Measurements from ENCODE around the gene HLCS. TPM values are rescaled to one million over a fixed set of nuclear protein-coding genes. Genes with fewer than 3 reads are reported as not detected.

Gene HLCS
- total RNA-seq, 1 experiment from 2014 or later, result 12.7 TPM

- Mint-ChIP-seq H3K27ac (no peak overlapping the region), H3K4me1 (peaks cover 12 to 13% of the 10 kb centered on the region in 2 experiments), H3K27me3 (ENCODE audit: low read depth) (peaks cover 4% of the 10 kb centered on the region), H3K4me3 (no peak overlapping the region), H3K36me3 (ENCODE audit: insufficient read depth in 1 of 3, low read depth in 3 of 3) (no peaks in the 10 kb centered on the region; a peak in 1 of 7 replicates), H3K9me3 (no peaks in the 10 kb centered on the region)
- H3K23me2 ChIP-seq (ENCODE audit: insufficient read length, low read depth, low read length, poor library complexity, severe bottlenecking), result no peaks in the 10 kb centered on the region
- no peak overlapping the region for H2AFZ ChIP-seq (ENCODE audit: low read length)
- no peaks in the 10 kb centered on the region for H3K79me1 ChIP-seq (ENCODE audit: insufficient read depth, low read depth, low read length, poor library complexity, severe bottlenecking)
- H2AK5ac ChIP-seq (ENCODE audit: insufficient read length, low read length), result no peak overlapping the region
- no peak overlapping the region for H3K9ac ChIP-seq (ENCODE audit: extremely low read depth, insufficient read length, low read length)
- no peak overlapping the region for H3K4ac ChIP-seq (ENCODE audit: low read depth, low read length)
- no peaks in the 10 kb centered on the region for H4K20me1 ChIP-seq (ENCODE audit: control insufficient read depth, insufficient read depth, insufficient read length)
- H4K5ac ChIP-seq (ENCODE audit: insufficient read length, low read depth, low read length), result no peak overlapping the region
- H2BK120ac ChIP-seq (ENCODE audit: low read depth, low read length, poor library complexity, severe bottlenecking), result no peak overlapping the region
- DNase-seq, result no peak
- H3K4me1 ChIP-seq (ENCODE audit: insufficient read depth, low read length), result peaks cover 4% of the 10 kb centered on the region; the same call in 1 of the 2 replicates
- H3T11ph ChIP-seq (ENCODE audit: low read length), result no peak overlapping the region
- no peak overlapping the region for H4K91ac ChIP-seq (ENCODE audit: insufficient read length, low read depth, low read length)
- no peak overlapping the region for H3K27ac ChIP-seq (ENCODE audit: insufficient read length, low read depth, low read length)
- no peaks in the 10 kb centered on the region for H3K79me2 ChIP-seq (ENCODE audit: insufficient read depth, low read length)
- H4K8ac ChIP-seq (replicated peaks; ENCODE audit: insufficient read length, low read depth, low read length), result no peak overlapping the region
- no peak overlapping the region for H2BK15ac ChIP-seq (ENCODE audit: low read depth, low read length)
- H3K23ac ChIP-seq (ENCODE audit: insufficient read length, low read depth, low read length), result no peak overlapping the region
- no peak overlapping the region for H3K18ac ChIP-seq (ENCODE audit: insufficient read length, low read depth, low read length)
- no peak overlapping the region for H3K56ac ChIP-seq (ENCODE audit: insufficient read length, low read depth, low read length)
- no peaks in the 10 kb centered on the region for H3K27me3 ChIP-seq (ENCODE audit: insufficient read depth, low read length)
- H3K14ac ChIP-seq (ENCODE audit: insufficient read depth, low read length), result no peak overlapping the region
- no peak overlapping the region for H2BK12ac ChIP-seq (ENCODE audit: insufficient read length, low read depth, low read length)
- no peak overlapping the region for H2BK5ac ChIP-seq (ENCODE audit: insufficient read length, low read length)
- TF ChIP-seq CTCF (conservative IDR thresholded peaks at IDR 0.05), result no peak
- H3K9me3 ChIP-seq (ENCODE audit: control insufficient read depth, low read depth, low read length), result no peaks in the 10 kb centered on the region
- WGBS (ENCODE audit: extremely low coverage, insufficient read length, low lambda C conversion rate), result no CpG with 5 or more reads among the region's 6 CpGs
- H3K4me2 ChIP-seq (ENCODE audit: insufficient read depth, insufficient read length, low read length), result no peak overlapping the region
- no peak overlapping the region for H2BK20ac ChIP-seq (ENCODE audit: low read depth, low read length, poor library complexity, severe bottlenecking)
Measured at GRCh38 chr21:36974851-36975192, 8.4 kb upstream of the HLCS start.

All from H9 (cell line).